GM12878 (cell line): Measurements from ENCODE around the gene CXCL12. TPM values are rescaled to one million over a fixed set of nuclear protein-coding genes. Genes with fewer than 3 reads are reported as not detected.

ENCODE experiments used
- ATAC-seq: fragments of 200-7000 bp; cut with Tn5 transposase; 3 replicates; pipeline ENCODE4 v1.9.1; 2020; ENCODE audit warnings: mild to moderate bottlenecking, moderate library complexity
- BruUV-seq: library from RNA; stranded (reverse); fragments of 400-500 nt; replicated peaks from 2 replicates; lab custom pipeline; 2021; lab: Mats Ljungman, UMichigan
- CTCF ChIA-PET: fragments of 300-600 bp; sonication (Branson Sonifier 250); formaldehyde crosslinking; extraction: SDS; loops from one replicate; lab custom pipeline; 2021; ENCODE audit warnings: inconsistent platforms; lab: Yijun Ruan, JAX
- POLR2A ChIA-PET: fragments of 350-600 bp; formaldehyde crosslinking; extraction: SDS; loops from one replicate; lab custom pipeline; 2021; ENCODE audit warnings: inconsistent platforms; lab: Charles Lee
- RAD21 ChIA-PET: fragments of 300-600 bp; sonication (Branson Sonifier 250); formaldehyde crosslinking; loops from one replicate; lab custom pipeline; 2023; ENCODE audit warnings: antibody characterized with exemption; ENCODE audit not compliant: unreplicated experiment; lab: Charles Lee
- SMC1A ChIA-PET: fragments of 300-600 bp; sonication (Branson Sonifier 250); formaldehyde crosslinking; loops from one replicate; lab custom pipeline; 2023; ENCODE audit not compliant: unreplicated experiment, uncharacterized antibody; lab: Charles Lee
- DNase-seq: peaks from one replicate; pipeline ENCODE4 v3.0.0-alpha.2; 2011; ENCODE audit warnings: low read depth, low spot score
- FAIRE-seq: peaks from 3 replicates; lab custom pipeline; 2011; peaks lifted over from hg19 to GRCh38; lab: Jason Lieb, UNC
- H2AFZ ChIP-seq: 2 replicates; pipeline ENCODE4 v1.6.0; 2011; ENCODE audit warnings: low read depth, low read length, control low read depth; ENCODE audit not compliant: control insufficient read depth
- H3K27ac ChIP-seq: 2 replicates; pipeline ENCODE4 v1.5.1; 2011; ENCODE audit warnings: control low read depth; ENCODE audit not compliant: control insufficient read depth, insufficient read depth
- H3K27me3 ChIP-seq, 2 experiments: replicated peaks in 1 of 2; 2 replicates each; pipeline versions ENCODE4 v1.6.0 to v1.6.1; 2011; ENCODE audit warnings: low read length in 1 of 2; ENCODE audit not compliant: control insufficient read depth in 2 of 2, insufficient read depth in 2 of 2
- H3K36me3 ChIP-seq, 2 experiments: 2 replicates each; pipeline ENCODE4 v1.5.1; 2011; ENCODE audit warnings: low read length in 1 of 2; ENCODE audit not compliant: control insufficient read depth in 2 of 2, insufficient read depth in 2 of 2
- H3K4me1 ChIP-seq: 2 replicates; pipeline ENCODE4 v1.6.1; 2011; ENCODE audit warnings: mild to moderate bottlenecking, low read length, moderate library complexity, mixed read lengths; ENCODE audit not compliant: control insufficient read depth, insufficient read depth
- H3K4me2 ChIP-seq: 2 replicates; pipeline ENCODE4 v1.6.0; 2011; ENCODE audit warnings: control low read depth; ENCODE audit not compliant: control insufficient read depth, insufficient read depth
- H3K4me3 ChIP-seq: fragments of 200-600 bp; sonication (generic); 2 replicates; pipeline ENCODE4 v1.5.1; 2016
- H3K79me2 ChIP-seq: 2 replicates; pipeline ENCODE4 v1.6.0; 2011; ENCODE audit warnings: low read length; ENCODE audit not compliant: control insufficient read depth, insufficient read depth
- H3K9ac ChIP-seq: 2 replicates; pipeline ENCODE4 v1.8.0; 2011; ENCODE audit warnings: low read length, control low read depth, mixed read lengths; ENCODE audit not compliant: control insufficient read depth, insufficient read depth
- H3K9me3 ChIP-seq: replicated peaks from 3 replicates; pipeline ENCODE4 v1.5.1; 2011; ENCODE audit warnings: mild to moderate bottlenecking, low read length; ENCODE audit not compliant: control insufficient read depth, insufficient read depth
- H4K20me1 ChIP-seq: 2 replicates; pipeline ENCODE4 v1.6.0; 2011; ENCODE audit not compliant: control insufficient read depth, insufficient read depth
- BCL11A ChIP-seq: IDR thresholded peaks from 2 replicates; pipeline ENCODE4 v1.6.1; 2011; ENCODE audit warnings: low read depth, low read length
- CREB1 ChIP-seq: IDR thresholded peaks from 2 replicates; pipeline ENCODE4 v1.6.1; 2012; ENCODE audit warnings: low read depth, mild to moderate bottlenecking, inconsistent platforms
- IKZF1 ChIP-seq: fragments of 450-650 bp; conservative IDR thresholded peaks from 2 replicates; pipeline ENCODE4 v1.6.1; 2017; ENCODE audit warnings: antibody characterized with exemption, mild to moderate bottlenecking
- NFIC ChIP-seq: IDR thresholded peaks from 2 replicates; pipeline ENCODE4 v1.6.1; 2012; ENCODE audit warnings: low read depth, mild to moderate bottlenecking, inconsistent platforms, low read length, moderate library complexity
- RELA ChIP-seq: fragments of 450-650 bp; IDR thresholded peaks from 2 replicates; pipeline ENCODE4 v1.8.0; 2014; ENCODE audit warnings: borderline replicate concordance; ENCODE audit not compliant: partially characterized antibody
- STAT1 ChIP-seq: fragments of 450-650 bp; conservative IDR thresholded peaks from 2 replicates; pipeline ENCODE4 v1.6.1; 2014; ENCODE audit warnings: antibody characterized with exemption, mild to moderate bottlenecking
- WGBS: methylation state at CpG from one replicate; pipeline ENCODE4 v1.1.6; 2016; ENCODE audit warnings: low lambda C conversion rate; ENCODE audit not compliant: insufficient replicate concordance, insufficient coverage; ENCODE audit errors: missing lambda C conversion rate; 5-methylcytosine and 5-hydroxymethylcytosine counted together
- in situ Hi-C: fragments of 300-500 bp; cut with MboI; formaldehyde crosslinking; loops from 9 replicates; pipeline ENCODE4 v1.14.3; 2018; ENCODE audit warnings: mixed read lengths
- intact Hi-C: fragments of 100-400 bp; cut with micrococcal nuclease; formaldehyde crosslinking; loops from one replicate; pipeline ENCODE4 v1.14.2; 2022; ENCODE audit not compliant: unreplicated experiment
- polyA plus RNA-seq, 11 experiments: library from polyadenylated mRNA; depleted of rRNA in 4 of 11; unstranded in 6 of 11; stranded (reverse) in 5 of 11; fragments of >200 nt; fragmentation: Nextera tagmentation in 4 of 11; fragmentation: Illumina TruSeq in 1 of 11; extraction: Ambion mirVana in 4 of 11; extraction: Trizol in 1 of 11; gene quantifications; 1 replicate in 1 of 11; 2 replicates in 10 of 11; pipeline versions ENCODE4 v1.2.1 to v1.2.3, GENCODE V29; 2011 to 2016; ENCODE audit warnings: inconsistent platforms in 2 of 11, missing spikeins in 2 of 11, low read depth in 1 of 11
- total RNA-seq, 4 experiments: library from RNA; depleted of rRNA in 3 of 4; stranded (reverse); fragments of >200 nt in 3 of 4; fragmentation: Illumina TruSeq in 1 of 4; extraction: Trizol in 1 of 4; gene quantifications; 2 replicates each; pipeline versions ENCODE4 v1.2.1 to v1.2.3, GENCODE V29; 2013 to 2021
- TF ChIP-seq, protein P1 (sequence below): fragments of 450-650 bp; IDR thresholded peaks from 2 replicates; pipeline ENCODE4 v1.6.1; 2017; ENCODE audit warnings: mild to moderate bottlenecking, moderate library complexity
- TF ChIP-seq, protein P2 (sequence below): IDR thresholded peaks from 2 replicates; pipeline ENCODE4 v1.6.1; 2011; ENCODE audit warnings: borderline replicate concordance, low read depth, mild to moderate bottlenecking, moderate library complexity, low read length; ENCODE audit not compliant: insufficient read depth, poor library complexity, severe bottlenecking
- TF ChIP-seq, protein P3 (sequence below): IDR thresholded peaks from 2 replicates; pipeline ENCODE4 v1.6.1; 2012; ENCODE audit warnings: low read length, inconsistent platforms

Gene CXCL12
- total and polyA plus RNA-seq, 10 of the 15 experiments (the other 5 are each of a cell fraction or from before 2014, with no cell fraction given), result 0.03 to 4.5 (median 0.53) TPM

DNA sequence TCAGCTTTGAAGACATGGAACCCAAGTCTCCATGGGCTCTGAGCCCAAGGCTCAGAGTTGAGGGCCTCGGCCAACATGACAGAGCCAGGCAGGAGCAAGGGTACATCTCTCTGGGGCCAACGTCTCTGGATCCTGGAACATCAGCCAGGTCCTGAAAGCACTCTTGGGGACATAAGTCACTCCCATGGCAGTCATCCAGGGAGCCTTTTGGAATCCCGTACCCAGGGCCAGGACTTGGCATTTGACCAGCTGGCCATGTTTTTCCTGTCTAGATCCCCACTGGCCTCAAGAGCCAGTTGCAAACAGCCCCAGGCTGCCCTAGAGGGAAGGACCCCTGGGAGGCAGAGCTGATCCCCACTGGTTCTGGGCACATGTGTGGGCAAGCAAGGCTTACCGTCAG, 4.3 kb upstream of the CXCL12 start:
- TF ChIP-seq CREB1, result no peak
- no peak for TF ChIP-seq BCL11A
- Histone ChIP-seq H3K27me3 (no peaks in the 10 kb centered on the region; a peak in 3 of 4 replicates), H3K9ac (no peak overlapping the region), H3K4me3 (no peak overlapping the region), H3K27ac (no peak overlapping the region), H3K9me3 (no peaks in the 10 kb centered on the region; the same call in 2 of the 3 replicates), H3K36me3 (no peaks in the 10 kb centered on the region), H3K79me2 (no peaks in the 10 kb centered on the region), H3K4me1 (no peaks in the 10 kb centered on the region), H2AFZ (no peak overlapping the region), H4K20me1 (no peaks in the 10 kb centered on the region), H3K4me2 (no peak overlapping the region)
- in situ Hi-C loops (loop anchor here (5.0 to 25.0 kb wide), 2 partner anchors 473 to 717 kb away; no protein-coding TSS in a partner anchor), intact Hi-C loops (loop anchor here (5.0 to 10.0 kb wide), 6 partner anchors 37 to 697 kb away; no protein-coding TSS in a partner anchor)
- ChIA-PET POLR2A (no interaction called here), RAD21 (interaction anchor here (0.6 kb wide), 1 partner anchor 12 kb away, joined by 3 read pairs; no protein-coding TSS in a partner anchor), CTCF (no interaction called here), SMC1A (interaction anchor here (1.0 kb wide), 1 partner anchor 700 kb away, joined by 3 read pairs; no protein-coding TSS in a partner anchor)
- FAIRE-seq (no peak), ATAC-seq (no peak), DNase-seq (no peak)
- no TSS peak for BruUV-seq
- WGBS, result 33% methylated on average over 4 of the region's 4 CpGs

DNA sequence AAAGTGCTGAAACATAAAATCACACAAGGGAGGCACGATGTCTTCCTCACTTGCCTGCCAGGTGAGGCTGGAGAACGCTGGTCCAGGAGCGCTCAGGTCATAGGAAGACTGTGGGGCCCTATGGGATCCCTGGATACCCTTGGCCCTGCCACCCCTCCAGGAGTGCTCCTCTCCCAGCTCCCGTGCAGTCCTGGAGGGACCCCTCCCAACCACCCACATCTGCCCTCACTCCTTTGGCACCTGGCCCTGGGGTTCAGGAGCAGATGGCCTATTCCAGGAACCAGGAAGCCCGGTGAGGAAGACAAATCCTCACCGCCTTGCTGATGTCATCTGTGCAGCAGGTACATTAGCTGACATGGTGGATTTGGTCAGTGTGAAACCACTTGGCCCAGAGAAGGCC, 3.7 kb upstream of the CXCL12 start:
- Histone ChIP-seq H4K20me1 (no peaks in the 10 kb centered on the region), H3K9ac (no peak overlapping the region), H2AFZ (no peak overlapping the region), H3K4me3 (no peak overlapping the region), H3K36me3 (no peaks in the 10 kb centered on the region), H3K4me1 (no peaks in the 10 kb centered on the region), H3K27ac (no peak overlapping the region), H3K27me3 (no peaks in the 10 kb centered on the region; a peak in 3 of 4 replicates), H3K79me2 (no peaks in the 10 kb centered on the region), H3K4me2 (no peak overlapping the region), H3K9me3 (no peaks in the 10 kb centered on the region; the same call in 2 of the 3 replicates)
- BruUV-seq, result no TSS peak
- DNase-seq (no peak), ATAC-seq (no peak), FAIRE-seq (no peak)
- POLR2A ChIA-PET, result no interaction called here
- RAD21 ChIA-PET, result interaction anchor here (0.6 kb wide), 1 partner anchor 12 kb away, joined by 3 read pairs; no protein-coding TSS in a partner anchor
- in situ Hi-C loops (loop anchor here (5.0 to 25.0 kb wide), 2 partner anchors 474 to 716 kb away; no protein-coding TSS in a partner anchor), intact Hi-C loops (loop anchor here (5.0 to 10.0 kb wide), 6 partner anchors 36 to 696 kb away; no protein-coding TSS in a partner anchor)
- SMC1A ChIA-PET, result interaction anchor here (1.0 kb wide), 1 partner anchor 699 kb away, joined by 3 read pairs; no protein-coding TSS in a partner anchor
- CTCF ChIA-PET, result interaction anchor here (0.7 kb wide), 1 partner anchor 358 kb away, joined by 3 read pairs; no protein-coding TSS in a partner anchor
- WGBS, result 19% methylated on average over 6 of the region's 6 CpGs
- TF ChIP-seq RELA (no peak), NFIC (no peak), STAT1 (no peak), IKZF1 (no peak)
- TF ChIP-seq, protein P1, sequence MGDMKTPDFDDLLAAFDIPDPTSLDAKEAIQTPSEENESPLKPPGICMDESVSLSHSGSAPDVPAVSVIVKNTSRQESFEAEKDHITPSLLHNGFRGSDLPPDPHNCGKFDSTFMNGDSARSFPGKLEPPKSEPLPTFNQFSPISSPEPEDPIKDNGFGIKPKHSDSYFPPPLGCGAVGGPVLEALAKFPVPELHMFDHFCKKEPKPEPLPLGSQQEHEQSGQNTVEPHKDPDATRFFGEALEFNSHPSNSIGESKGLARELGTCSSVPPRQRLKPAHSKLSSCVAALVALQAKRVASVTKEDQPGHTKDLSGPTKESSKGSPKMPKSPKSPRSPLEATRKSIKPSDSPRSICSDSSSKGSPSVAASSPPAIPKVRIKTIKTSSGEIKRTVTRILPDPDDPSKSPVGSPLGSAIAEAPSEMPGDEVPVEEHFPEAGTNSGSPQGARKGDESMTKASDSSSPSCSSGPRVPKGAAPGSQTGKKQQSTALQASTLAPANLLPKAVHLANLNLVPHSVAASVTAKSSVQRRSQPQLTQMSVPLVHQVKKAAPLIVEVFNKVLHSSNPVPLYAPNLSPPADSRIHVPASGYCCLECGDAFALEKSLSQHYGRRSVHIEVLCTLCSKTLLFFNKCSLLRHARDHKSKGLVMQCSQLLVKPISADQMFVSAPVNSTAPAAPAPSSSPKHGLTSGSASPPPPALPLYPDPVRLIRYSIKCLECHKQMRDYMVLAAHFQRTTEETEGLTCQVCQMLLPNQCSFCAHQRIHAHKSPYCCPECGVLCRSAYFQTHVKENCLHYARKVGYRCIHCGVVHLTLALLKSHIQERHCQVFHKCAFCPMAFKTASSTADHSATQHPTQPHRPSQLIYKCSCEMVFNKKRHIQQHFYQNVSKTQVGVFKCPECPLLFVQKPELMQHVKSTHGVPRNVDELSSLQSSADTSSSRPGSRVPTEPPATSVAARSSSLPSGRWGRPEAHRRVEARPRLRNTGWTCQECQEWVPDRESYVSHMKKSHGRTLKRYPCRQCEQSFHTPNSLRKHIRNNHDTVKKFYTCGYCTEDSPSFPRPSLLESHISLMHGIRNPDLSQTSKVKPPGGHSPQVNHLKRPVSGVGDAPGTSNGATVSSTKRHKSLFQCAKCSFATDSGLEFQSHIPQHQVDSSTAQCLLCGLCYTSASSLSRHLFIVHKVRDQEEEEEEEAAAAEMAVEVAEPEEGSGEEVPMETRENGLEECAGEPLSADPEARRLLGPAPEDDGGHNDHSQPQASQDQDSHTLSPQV, result no peak
- TF ChIP-seq, protein P2, sequence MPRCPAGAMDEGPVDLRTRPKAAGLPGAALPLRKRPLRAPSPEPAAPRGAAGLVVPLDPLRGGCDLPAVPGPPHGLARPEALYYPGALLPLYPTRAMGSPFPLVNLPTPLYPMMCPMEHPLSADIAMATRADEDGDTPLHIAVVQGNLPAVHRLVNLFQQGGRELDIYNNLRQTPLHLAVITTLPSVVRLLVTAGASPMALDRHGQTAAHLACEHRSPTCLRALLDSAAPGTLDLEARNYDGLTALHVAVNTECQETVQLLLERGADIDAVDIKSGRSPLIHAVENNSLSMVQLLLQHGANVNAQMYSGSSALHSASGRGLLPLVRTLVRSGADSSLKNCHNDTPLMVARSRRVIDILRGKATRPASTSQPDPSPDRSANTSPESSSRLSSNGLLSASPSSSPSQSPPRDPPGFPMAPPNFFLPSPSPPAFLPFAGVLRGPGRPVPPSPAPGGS, result no peak
- TF ChIP-seq, protein P3, sequence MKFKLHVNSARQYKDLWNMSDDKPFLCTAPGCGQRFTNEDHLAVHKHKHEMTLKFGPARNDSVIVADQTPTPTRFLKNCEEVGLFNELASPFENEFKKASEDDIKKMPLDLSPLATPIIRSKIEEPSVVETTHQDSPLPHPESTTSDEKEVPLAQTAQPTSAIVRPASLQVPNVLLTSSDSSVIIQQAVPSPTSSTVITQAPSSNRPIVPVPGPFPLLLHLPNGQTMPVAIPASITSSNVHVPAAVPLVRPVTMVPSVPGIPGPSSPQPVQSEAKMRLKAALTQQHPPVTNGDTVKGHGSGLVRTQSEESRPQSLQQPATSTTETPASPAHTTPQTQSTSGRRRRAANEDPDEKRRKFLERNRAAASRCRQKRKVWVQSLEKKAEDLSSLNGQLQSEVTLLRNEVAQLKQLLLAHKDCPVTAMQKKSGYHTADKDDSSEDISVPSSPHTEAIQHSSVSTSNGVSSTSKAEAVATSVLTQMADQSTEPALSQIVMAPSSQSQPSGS, result no peak
